Progenitor cell of endocrine pancreas (in vitro differentiated cells): ENCODE data around the gene EIF4EBP2. TPM values are rescaled to one million over a fixed set of nuclear protein-coding genes. Genes with fewer than 3 reads are reported as not detected.

Experiments
- DNase-seq: peaks from one replicate; pipeline ENCODE4 v3.0.0; 2021; ENCODE audit warnings: low spot score; ENCODE audit not compliant: unreplicated experiment
- H3K27ac Mint-ChIP-seq: 2 replicates; pipeline ENCODE4 v1.8.0; 2021; ENCODE audit warnings: mild to moderate bottlenecking, moderate library complexity, mixed read lengths
- H3K27me3 Mint-ChIP-seq: 2 replicates; pipeline ENCODE4 v1.8.0; 2021; ENCODE audit warnings: mixed read lengths
- H3K36me3 Mint-ChIP-seq: 2 replicates; pipeline ENCODE4 v1.8.0; 2022; ENCODE audit warnings: mixed read lengths; ENCODE audit not compliant: insufficient read depth
- H3K4me1 Mint-ChIP-seq: 2 replicates; pipeline ENCODE4 v1.8.0; 2021; ENCODE audit warnings: low read depth, mixed read lengths
- H3K4me3 Mint-ChIP-seq: 2 replicates; pipeline ENCODE4 v1.8.0; 2021; ENCODE audit warnings: low read depth, mild to moderate bottlenecking, moderate library complexity, mixed read lengths
- H3K9me3 Mint-ChIP-seq: 2 replicates; pipeline ENCODE4 v1.8.0; 2021; ENCODE audit warnings: low read depth, mixed read lengths
- CTCF ChIP-seq: fragments of 200-600 bp; sonication (generic); IDR thresholded peaks from one replicate; pipeline ENCODE4 v1.5.0; 2021; ENCODE audit warnings: antibody characterized with exemption, mild to moderate bottlenecking; ENCODE audit not compliant: unreplicated experiment
- total RNA-seq: library from RNA; stranded (reverse); gene quantifications from 2 replicates; pipeline ENCODE4 v1.2.1, GENCODE V29; 2021

Gene EIF4EBP2
- total RNA-seq, 1 donor from 2014 or later, result 101 TPM

GRCh38 chr10:70410608-70411007 lies 6.7 kb downstream of the EIF4EBP2 start:
- TF ChIP-seq CTCF, result no peak
- no peak overlapping the region for H3K27ac Mint-ChIP-seq
- H3K4me3 Mint-ChIP-seq, result no peak overlapping the region
- H3K4me1 Mint-ChIP-seq, result peaks cover 19% of the 10 kb centered on the region
- peaks cover 3% of the 10 kb centered on the region for H3K9me3 Mint-ChIP-seq
- H3K36me3 Mint-ChIP-seq, result peaks cover 27% of the 10 kb centered on the region
- no peaks in the 10 kb centered on the region for H3K27me3 Mint-ChIP-seq
- no peak for DNase-seq

DNA sequence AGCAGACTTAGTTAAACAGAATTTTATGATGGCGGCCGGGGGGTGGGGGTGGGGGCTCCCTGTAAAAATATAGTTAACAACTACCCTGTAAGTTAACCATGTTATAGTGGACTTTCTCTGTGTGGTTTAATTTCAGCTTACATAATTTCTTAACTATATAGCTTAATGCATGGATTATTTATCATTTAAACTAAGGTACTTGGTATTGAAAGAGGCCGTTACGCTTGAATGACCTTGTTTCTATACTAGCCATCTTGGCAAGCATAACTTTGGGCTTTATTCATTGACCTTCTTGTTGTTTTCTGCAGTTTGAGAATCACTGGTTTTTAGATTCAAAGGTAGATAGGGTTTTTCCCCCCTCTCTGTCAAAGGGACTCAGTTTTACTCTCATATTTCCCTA lies 8.4 kb downstream of the EIF4EBP2 start:
- H3K27ac Mint-ChIP-seq, result no peak overlapping the region
- peaks cover 8% of the 10 kb centered on the region for H3K4me1 Mint-ChIP-seq
- H3K9me3 Mint-ChIP-seq, result peaks cover 3% of the 10 kb centered on the region
- no peaks in the 10 kb centered on the region for H3K27me3 Mint-ChIP-seq
- no peak for DNase-seq
- peaks cover 21% of the 10 kb centered on the region for H3K36me3 Mint-ChIP-seq
- no peak overlapping the region for H3K4me3 Mint-ChIP-seq
- no peak for TF ChIP-seq CTCF

GRCh38 chr10:70417568-70417967 lies 13.6 kb downstream of the EIF4EBP2 start:
- no peaks in the 10 kb centered on the region for H3K4me1 Mint-ChIP-seq
- H3K27me3 Mint-ChIP-seq, result no peaks in the 10 kb centered on the region
- H3K27ac Mint-ChIP-seq, result no peak overlapping the region
- H3K4me3 Mint-ChIP-seq, result no peak overlapping the region
- no peaks in the 10 kb centered on the region for H3K9me3 Mint-ChIP-seq
- DNase-seq, result no peak
- H3K36me3 Mint-ChIP-seq, result peaks cover 11% of the 10 kb centered on the region
- TF ChIP-seq CTCF, result no peak

DNA sequence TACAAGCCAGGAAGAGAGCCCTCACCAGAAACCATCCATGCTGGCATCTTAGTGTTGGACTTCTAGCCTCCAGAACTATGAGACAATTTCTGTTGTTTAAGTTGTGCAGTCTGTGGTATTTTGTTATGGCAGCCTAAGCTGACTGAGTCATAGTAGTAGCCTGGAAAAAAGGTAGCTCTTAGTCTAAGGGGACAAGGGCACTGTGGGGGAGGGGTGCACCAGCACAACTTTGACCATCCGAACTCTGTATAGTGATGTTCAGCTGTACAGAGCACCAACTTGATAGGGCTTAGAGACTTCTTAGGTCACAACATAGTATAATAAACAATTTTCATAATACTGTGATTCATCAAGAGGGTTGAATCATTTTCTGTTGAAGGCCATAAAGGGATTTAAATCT lies 14.3 kb downstream of the EIF4EBP2 start:
- no peaks in the 10 kb centered on the region for H3K27me3 Mint-ChIP-seq
- H3K36me3 Mint-ChIP-seq, result peaks cover 17% of the 10 kb centered on the region
- no peaks in the 10 kb centered on the region for H3K9me3 Mint-ChIP-seq
- no peak overlapping the region for H3K4me3 Mint-ChIP-seq
- no peaks in the 10 kb centered on the region for H3K4me1 Mint-ChIP-seq
- no peak for DNase-seq
- no peak overlapping the region for H3K27ac Mint-ChIP-seq
- no peak for TF ChIP-seq CTCF

GRCh38 chr10:70418713-70419112 lies 14.8 kb downstream of the EIF4EBP2 start:
- Mint-ChIP-seq H3K9me3 (no peaks in the 10 kb centered on the region), H3K4me1 (no peaks in the 10 kb centered on the region), H3K27me3 (no peaks in the 10 kb centered on the region), H3K36me3 (peaks cover 20% of the 10 kb centered on the region), H3K27ac (no peak overlapping the region), H3K4me3 (no peak overlapping the region)
- no peak for DNase-seq
- TF ChIP-seq CTCF, result no peak
